ENCODE data around the gene LONP1.

LONP1 gene

DNA sequence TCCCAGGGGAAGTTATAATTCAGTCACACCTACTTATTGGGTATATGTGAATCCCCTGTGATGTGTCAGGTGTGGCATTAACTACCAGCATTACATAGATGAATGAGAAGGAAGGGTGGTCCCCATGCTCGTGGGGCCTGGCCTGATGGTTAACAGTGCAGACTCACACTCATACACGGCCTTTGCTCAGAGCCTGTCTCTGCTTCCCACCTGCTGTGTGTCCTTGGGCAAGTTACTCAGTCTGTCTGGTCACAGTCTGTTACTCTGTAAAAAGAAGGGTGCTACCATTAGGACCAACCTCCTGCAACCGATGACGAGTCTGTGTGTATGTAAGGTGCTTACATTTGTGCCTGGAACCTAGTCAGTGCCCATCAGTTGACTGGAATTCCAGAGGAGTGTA lies 73.2 kb downstream of the LONP1 start:
- H3K36me3 ChIP-seq (ENCODE audit: control insufficient read depth in 1 of 2, insufficient read depth in 2 of 2, low read length in 2 of 2), result peaks cover 67 to 86% of the 10 kb centered on the region in 2 donors
- no peaks in the 10 kb centered on the region for H3K27me3 ChIP-seq (ENCODE audit: control insufficient read depth in 1 of 2, insufficient read depth in 2 of 2, low read length in 2 of 2)
- H3K27ac ChIP-seq (ENCODE audit: low read depth, low read length), result no peak overlapping the region
- no peak overlapping the region for H3K9ac ChIP-seq (ENCODE audit: low read depth in 1 of 2, low read length in 2 of 2)
- H3K4me3 ChIP-seq (ENCODE audit: low read depth in 1 of 2, low read length in 2 of 2), result no peak overlapping the region
- H3K9me3 ChIP-seq (ENCODE audit: control insufficient read depth in 1 of 2, low read length in 2 of 2), result no peaks in the 10 kb centered on the region
- no peaks in the 10 kb centered on the region for H3K4me1 ChIP-seq (ENCODE audit: control insufficient read depth in 1 of 2, insufficient read depth in 2 of 2, low read length in 2 of 2)

DNA sequence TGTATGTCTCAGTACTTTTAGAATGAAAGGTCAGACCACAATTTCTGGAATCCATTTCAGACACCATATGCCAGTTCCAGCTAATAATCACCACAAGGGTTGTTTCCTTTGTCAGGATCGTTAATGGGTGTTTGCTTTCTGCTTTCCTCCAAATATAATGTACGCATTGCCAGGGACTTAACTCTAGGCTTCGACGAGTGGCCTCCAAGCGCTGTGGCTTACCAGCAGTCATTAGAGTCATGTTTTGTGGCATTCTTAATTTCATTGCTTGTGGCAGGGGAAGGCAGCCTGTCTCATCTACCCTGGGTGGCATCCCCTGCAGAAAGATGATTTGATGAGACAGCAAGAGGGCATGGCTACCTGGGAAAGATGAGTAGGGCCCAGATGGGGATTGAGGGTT lies 74.5 kb downstream of the LONP1 start:
- H3K4me1 ChIP-seq (ENCODE audit: control insufficient read depth in 1 of 2, insufficient read depth in 2 of 2, low read length in 2 of 2), result no peaks in the 10 kb centered on the region
- H3K36me3 ChIP-seq (ENCODE audit: control insufficient read depth in 1 of 2, insufficient read depth in 2 of 2, low read length in 2 of 2), result peaks cover 60 to 81% of the 10 kb centered on the region in 2 donors
- no peak overlapping the region for H3K27ac ChIP-seq (ENCODE audit: low read depth, low read length)
- H3K9me3 ChIP-seq (ENCODE audit: control insufficient read depth in 1 of 2, low read length in 2 of 2), result no peaks in the 10 kb centered on the region
- no peak overlapping the region for H3K4me3 ChIP-seq (ENCODE audit: low read depth in 1 of 2, low read length in 2 of 2)
- H3K27me3 ChIP-seq (ENCODE audit: control insufficient read depth in 1 of 2, insufficient read depth in 2 of 2, low read length in 2 of 2), result no peaks in the 10 kb centered on the region
- no peak overlapping the region for H3K9ac ChIP-seq (ENCODE audit: low read depth in 1 of 2, low read length in 2 of 2)

DNA sequence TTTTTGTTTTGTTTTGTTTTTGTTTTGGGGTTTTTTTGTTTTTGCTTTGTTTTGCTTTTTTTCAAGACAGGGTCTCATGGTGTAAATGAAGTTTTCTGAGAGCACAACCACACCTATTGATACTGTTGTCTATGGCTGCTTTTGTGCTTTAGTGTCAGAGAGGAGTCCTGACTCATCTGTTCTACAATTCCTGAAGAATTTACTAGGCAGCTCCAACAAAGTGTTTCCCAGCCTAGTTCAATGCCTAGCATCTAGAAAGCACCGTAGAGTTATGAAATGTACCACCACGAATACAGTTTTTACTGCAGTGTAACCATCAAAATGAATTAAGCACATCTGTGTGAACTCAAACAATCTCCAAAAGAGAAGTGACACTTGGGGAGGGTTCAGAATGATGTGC lies 75.9 kb downstream of the LONP1 start:
- Histone ChIP-seq H3K9ac (ENCODE audit: low read depth in 1 of 2, low read length in 2 of 2) (no peak overlapping the region), H3K27ac (ENCODE audit: low read depth, low read length) (no peak overlapping the region), H3K36me3 (ENCODE audit: control insufficient read depth in 1 of 2, insufficient read depth in 2 of 2, low read length in 2 of 2) (peaks cover 51 to 73% of the 10 kb centered on the region in 2 donors)

DNA sequence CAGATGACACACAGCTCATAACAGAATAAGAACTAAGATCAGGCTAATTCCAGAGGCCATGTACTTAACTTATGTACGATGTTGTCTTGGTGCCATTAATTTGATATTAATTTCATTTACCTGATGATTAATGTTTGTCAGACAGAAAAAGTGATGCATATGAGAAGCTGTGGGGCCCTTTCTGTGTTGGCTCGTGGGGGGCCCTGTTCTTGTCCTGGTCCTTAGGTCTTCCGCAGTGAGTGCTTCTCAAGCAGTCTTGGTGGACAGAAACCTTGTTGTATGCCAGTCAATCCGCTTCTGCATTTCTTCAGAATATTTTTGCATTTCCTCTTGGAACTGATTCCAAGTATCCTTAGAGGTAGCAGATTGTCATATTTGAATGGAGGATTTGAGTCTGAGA lies 76.9 kb downstream of the LONP1 start:
- no peak overlapping the region for H3K27ac ChIP-seq (ENCODE audit: low read depth, low read length)
- H3K36me3 ChIP-seq (ENCODE audit: control insufficient read depth in 1 of 2, insufficient read depth in 2 of 2, low read length in 2 of 2), result peaks cover 46 to 66% of the 10 kb centered on the region in 2 donors
- no peak overlapping the region for H3K4me3 ChIP-seq (ENCODE audit: low read depth in 1 of 2, low read length in 2 of 2)
- H3K27me3 ChIP-seq (ENCODE audit: control insufficient read depth in 1 of 2, insufficient read depth in 2 of 2, low read length in 2 of 2), result no peaks in the 10 kb centered on the region
- H3K4me1 ChIP-seq (ENCODE audit: control insufficient read depth in 1 of 2, insufficient read depth in 2 of 2, low read length in 2 of 2), result no peaks in the 10 kb centered on the region
- H3K9me3 ChIP-seq (ENCODE audit: control insufficient read depth in 1 of 2, low read length in 2 of 2), result no peaks in the 10 kb centered on the region
- no peak overlapping the region for H3K9ac ChIP-seq (ENCODE audit: low read depth in 1 of 2, low read length in 2 of 2)

More for the DNA sequence above, 75.9 kb downstream of the LONP1 start:
- Histone ChIP-seq H3K4me3 (ENCODE audit: low read depth in 1 of 2, low read length in 2 of 2) (no peak overlapping the region), H3K27me3 (ENCODE audit: control insufficient read depth in 1 of 2, insufficient read depth in 2 of 2, low read length in 2 of 2) (no peaks in the 10 kb centered on the region), H3K4me1 (ENCODE audit: control insufficient read depth in 1 of 2, insufficient read depth in 2 of 2, low read length in 2 of 2) (no peaks in the 10 kb centered on the region), H3K9me3 (ENCODE audit: control insufficient read depth in 1 of 2, low read length in 2 of 2) (no peaks in the 10 kb centered on the region)

DNA sequence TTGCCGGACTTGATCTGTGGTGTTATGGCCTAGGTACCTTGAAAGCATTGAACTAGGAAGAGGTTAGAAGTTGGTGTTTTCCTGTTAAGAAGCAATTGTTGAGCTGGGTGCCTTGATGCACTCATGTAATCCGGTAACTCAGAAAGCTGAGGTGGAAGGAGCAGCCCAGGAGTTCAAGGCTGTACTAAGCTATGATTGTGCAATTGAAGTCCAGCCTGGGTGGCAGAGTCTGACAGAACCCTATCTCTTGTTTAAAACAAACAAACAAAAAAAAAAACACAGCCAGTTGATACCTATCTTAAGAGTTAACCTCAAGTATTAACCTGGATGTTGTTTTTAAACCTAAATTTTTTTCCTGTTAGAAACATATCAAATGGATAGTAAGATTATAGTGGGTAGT lies 77.7 kb downstream of the LONP1 start:
- Histone ChIP-seq H3K36me3 (ENCODE audit: control insufficient read depth in 1 of 2, insufficient read depth in 2 of 2, low read length in 2 of 2) (peaks cover 43 to 63% of the 10 kb centered on the region in 2 donors), H3K9me3 (ENCODE audit: control insufficient read depth in 1 of 2, low read length in 2 of 2) (no peaks in the 10 kb centered on the region), H3K4me1 (ENCODE audit: control insufficient read depth in 1 of 2, insufficient read depth in 2 of 2, low read length in 2 of 2) (no peaks in the 10 kb centered on the region), H3K9ac (ENCODE audit: low read depth in 1 of 2, low read length in 2 of 2) (no peak overlapping the region), H3K4me3 (ENCODE audit: low read depth in 1 of 2, low read length in 2 of 2) (no peak overlapping the region), H3K27me3 (ENCODE audit: control insufficient read depth in 1 of 2, insufficient read depth in 2 of 2, low read length in 2 of 2) (no peaks in the 10 kb centered on the region), H3K27ac (ENCODE audit: low read depth, low read length) (no peak overlapping the region)
